Uterus (tissue), 4 donors: ENCODE results near the gene BBC3. TPM values are rescaled to one million over a fixed set of nuclear protein-coding genes. Genes with fewer than 3 reads are reported as not detected.

Source experiments
- DNase-seq, 2 donors: peaks; one replicate each; pipeline ENCODE4 v3.0.0-alpha.2; 2019 to 2020
- H3K27ac ChIP-seq, 2 donors: fragments of 200-600 bp; sonication (generic); 1 replicate in 1 of 2; 2 replicates in 1 of 2; pipeline ENCODE4 v1.5.1; 2016 to 2018
- H3K27me3 ChIP-seq, 2 donors: fragments of 200-600 bp; sonication (generic); one replicate each; pipeline ENCODE4 v1.5.1; 2018 to 2019; ENCODE audit warnings: control low read depth in 1 of 2
- H3K36me3 ChIP-seq, 2 donors: fragments of 200-600 bp; sonication (generic); one replicate each; pipeline ENCODE4 v1.5.1; 2019; ENCODE audit warnings: control low read depth in 1 of 2
- H3K4me1 ChIP-seq, 2 donors: fragments of 200-600 bp; sonication (generic); one replicate each; pipeline ENCODE4 v1.5.1; 2018 to 2019; ENCODE audit warnings: control low read depth in 1 of 2
- H3K4me3 ChIP-seq, 2 donors: fragments of 200-600 bp; sonication (generic); 1 replicate in 1 of 2; 2 replicates in 1 of 2; pipeline ENCODE4 v1.5.1; 2018 to 2019; ENCODE audit warnings: mild to moderate bottlenecking in 1 of 2
- H3K9me3 ChIP-seq, 2 donors: fragments of 200-600 bp; sonication (generic); one replicate each; pipeline ENCODE4 v1.5.1; 2019; ENCODE audit warnings: control low read depth in 1 of 2
- POLR2A ChIP-seq, 2 donors: fragments of 450-650 bp; IDR thresholded peaks; one replicate each; pipeline ENCODE4 v1.6.1; 2016; ENCODE audit warnings: antibody characterized with exemption in 2 of 2, mild to moderate bottlenecking in 1 of 2, moderate library complexity in 1 of 2
- intact Hi-C: fragments of 100-400 bp; cut with DNase I; formaldehyde crosslinking; loops from one replicate; pipeline ENCODE4 v1.15.1; 2023; ENCODE audit warnings: low total_unique reads
- total RNA-seq, 4 donors: library from RNA; depleted of rRNA in 3 of 4; stranded (reverse); fragments of >200 nt in 3 of 4; gene quantifications; one replicate each; pipeline versions ENCODE4 v1.1.0 to v1.2.4, GENCODE V29; 2014 to 2023
- TF ChIP-seq, protein P1 (sequence below), 4 experiments: fragments of 200-600 bp in 2 of 4; fragments of 450-650 bp in 2 of 4; sonication (generic) in 2 of 4; IDR thresholded peaks; one replicate each; pipeline ENCODE4 v1.5.1; 2016 to 2019; ENCODE audit warnings: antibody characterized with exemption in 4 of 4, mild to moderate bottlenecking in 2 of 4, moderate library complexity in 1 of 4
- donor health status: DM: yes; HTN: yes; CAD: no.

Gene BBC3
- total RNA-seq, 4 donors from 2014 or later, result 3.2 to 11.1 (median 4.8) TPM

DNA sequence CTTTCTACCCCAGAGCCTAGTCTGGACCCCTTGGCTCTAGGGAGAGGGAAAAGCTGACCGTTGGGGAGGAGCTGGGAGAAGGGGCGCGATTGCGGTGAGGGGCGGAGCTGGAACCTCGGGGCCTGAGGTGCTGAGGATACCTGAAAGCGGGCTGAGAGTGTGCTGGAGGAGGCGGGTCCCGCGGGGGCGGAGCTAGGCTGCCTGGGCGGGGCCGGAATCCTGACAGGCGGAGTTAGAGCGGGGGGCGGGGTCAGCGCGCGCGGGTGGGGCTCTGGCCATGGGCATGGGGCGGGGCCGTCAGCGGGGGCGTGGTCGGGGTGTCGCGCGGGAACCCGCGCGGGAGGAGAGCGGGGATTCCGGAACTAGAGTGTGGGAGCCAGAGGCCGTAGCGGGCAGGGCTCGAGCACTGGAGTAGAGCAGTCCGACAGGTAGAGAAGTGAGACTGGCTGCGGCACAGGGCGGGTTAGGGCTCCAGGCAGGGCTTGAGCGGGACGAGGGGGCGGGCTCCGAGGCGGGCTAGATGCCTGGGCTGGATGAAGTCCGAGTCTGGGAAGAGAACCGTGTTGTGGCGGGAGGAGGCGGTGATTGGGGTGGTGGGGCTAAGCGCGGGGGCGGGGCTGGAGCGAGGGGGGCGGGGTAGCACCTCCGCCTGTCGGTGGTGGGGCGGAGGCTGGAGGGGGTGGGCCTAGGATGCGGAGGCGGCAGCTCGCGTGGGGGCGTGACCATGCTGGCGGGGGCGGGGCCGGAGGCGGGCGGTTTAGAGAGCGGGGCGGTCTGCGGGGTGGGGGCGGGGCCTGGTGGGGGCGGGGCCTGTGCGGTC is 43.3 kb upstream of the BBC3 start, which contains the start of gene INAFM1:
TSS of gene INAFM1 (plus strand) at position 815 of the 820 bp plus-strand sequence. CDS start 35 bp downstream, outside the sequence.
- peak; percentile 46 to 48 for TF ChIP-seq POLR2A (IDR thresholded peaks at IDR 0.05)
- TF ChIP-seq, protein P1, sequence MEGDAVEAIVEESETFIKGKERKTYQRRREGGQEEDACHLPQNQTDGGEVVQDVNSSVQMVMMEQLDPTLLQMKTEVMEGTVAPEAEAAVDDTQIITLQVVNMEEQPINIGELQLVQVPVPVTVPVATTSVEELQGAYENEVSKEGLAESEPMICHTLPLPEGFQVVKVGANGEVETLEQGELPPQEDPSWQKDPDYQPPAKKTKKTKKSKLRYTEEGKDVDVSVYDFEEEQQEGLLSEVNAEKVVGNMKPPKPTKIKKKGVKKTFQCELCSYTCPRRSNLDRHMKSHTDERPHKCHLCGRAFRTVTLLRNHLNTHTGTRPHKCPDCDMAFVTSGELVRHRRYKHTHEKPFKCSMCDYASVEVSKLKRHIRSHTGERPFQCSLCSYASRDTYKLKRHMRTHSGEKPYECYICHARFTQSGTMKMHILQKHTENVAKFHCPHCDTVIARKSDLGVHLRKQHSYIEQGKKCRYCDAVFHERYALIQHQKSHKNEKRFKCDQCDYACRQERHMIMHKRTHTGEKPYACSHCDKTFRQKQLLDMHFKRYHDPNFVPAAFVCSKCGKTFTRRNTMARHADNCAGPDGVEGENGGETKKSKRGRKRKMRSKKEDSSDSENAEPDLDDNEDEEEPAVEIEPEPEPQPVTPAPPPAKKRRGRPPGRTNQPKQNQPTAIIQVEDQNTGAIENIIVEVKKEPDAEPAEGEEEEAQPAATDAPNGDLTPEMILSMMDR (IDR thresholded peaks at IDR 0.05), result no peak
- no peaks in the 10 kb centered on the region for H3K9me3 ChIP-seq
- intact Hi-C loops, result no loop called here

DNA sequence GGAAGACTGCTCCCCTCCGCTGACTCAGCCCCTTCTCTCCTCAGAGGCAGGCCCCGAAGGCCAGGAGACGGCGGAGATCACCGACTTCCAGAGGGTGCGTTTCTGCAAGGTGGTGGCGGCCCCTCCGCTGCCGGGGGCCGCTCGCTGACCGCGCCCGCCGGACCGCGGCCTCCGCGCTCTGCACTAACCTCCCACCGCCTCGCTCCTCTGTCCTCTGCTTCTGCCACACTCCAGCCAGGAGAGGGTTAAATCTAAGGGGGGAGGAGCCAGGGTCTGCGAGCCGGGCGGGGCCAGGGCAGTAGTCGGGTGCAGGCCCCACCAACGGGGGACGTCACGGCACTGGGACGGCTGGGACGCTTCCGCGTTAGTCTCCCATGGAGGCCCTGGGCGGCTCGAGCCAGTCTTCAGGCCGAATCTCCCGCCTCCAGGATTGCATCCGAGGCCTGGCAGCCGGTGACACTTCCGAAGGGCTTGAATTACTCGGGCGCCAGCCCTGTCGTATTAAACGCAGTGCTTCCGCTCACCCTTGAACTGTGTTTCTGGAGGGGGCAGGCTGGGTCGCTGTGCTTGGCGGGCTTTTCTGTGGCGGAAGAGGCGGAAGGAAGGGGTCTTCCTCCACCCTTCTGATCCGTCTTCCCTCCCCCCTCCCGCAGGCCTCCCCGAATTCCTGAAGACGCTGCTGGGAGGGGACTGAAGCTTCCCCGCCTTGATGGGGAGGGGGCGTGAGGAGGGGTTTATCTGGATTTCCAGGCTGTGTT is 42.5 kb upstream of the BBC3 start:
- Histone ChIP-seq H3K27ac (peak overlapping the region; percentile 94 to 98), H3K4me1 (peaks cover 3 to 16% of the 10 kb centered on the region in 2 donors), H3K4me3 (peak overlapping the region; percentile 54 to 63), H3K9me3 (no peaks in the 10 kb centered on the region), H3K36me3 (no peaks in the 10 kb centered on the region), H3K27me3 (no peaks in the 10 kb centered on the region)
- TF ChIP-seq POLR2A (IDR thresholded peaks at IDR 0.05), result peak; percentile 77 to 82
- TF ChIP-seq, protein P1 (IDR thresholded peaks at IDR 0.05), result peak in 1 of 4 experiments; percentile 14
- intact Hi-C loops, result no loop called here
- peak; percentile 92 to 93 for DNase-seq

More for the DNA sequence above, 43.3 kb upstream of the BBC3 start, which contains the start of gene INAFM1:
- Histone ChIP-seq H3K27ac (peak within 1 kb of the TSS; percentile 94 to 98), H3K27me3 (no peaks in the 10 kb centered on the region), H3K4me1 (peaks cover 3 to 16% of the 10 kb centered on the region in 2 donors), H3K36me3 (no peaks in the 10 kb centered on the region), H3K4me3 (peak within 1 kb of the TSS; percentile 54 to 63)
- peak; percentile 98 for DNase-seq

DNA sequence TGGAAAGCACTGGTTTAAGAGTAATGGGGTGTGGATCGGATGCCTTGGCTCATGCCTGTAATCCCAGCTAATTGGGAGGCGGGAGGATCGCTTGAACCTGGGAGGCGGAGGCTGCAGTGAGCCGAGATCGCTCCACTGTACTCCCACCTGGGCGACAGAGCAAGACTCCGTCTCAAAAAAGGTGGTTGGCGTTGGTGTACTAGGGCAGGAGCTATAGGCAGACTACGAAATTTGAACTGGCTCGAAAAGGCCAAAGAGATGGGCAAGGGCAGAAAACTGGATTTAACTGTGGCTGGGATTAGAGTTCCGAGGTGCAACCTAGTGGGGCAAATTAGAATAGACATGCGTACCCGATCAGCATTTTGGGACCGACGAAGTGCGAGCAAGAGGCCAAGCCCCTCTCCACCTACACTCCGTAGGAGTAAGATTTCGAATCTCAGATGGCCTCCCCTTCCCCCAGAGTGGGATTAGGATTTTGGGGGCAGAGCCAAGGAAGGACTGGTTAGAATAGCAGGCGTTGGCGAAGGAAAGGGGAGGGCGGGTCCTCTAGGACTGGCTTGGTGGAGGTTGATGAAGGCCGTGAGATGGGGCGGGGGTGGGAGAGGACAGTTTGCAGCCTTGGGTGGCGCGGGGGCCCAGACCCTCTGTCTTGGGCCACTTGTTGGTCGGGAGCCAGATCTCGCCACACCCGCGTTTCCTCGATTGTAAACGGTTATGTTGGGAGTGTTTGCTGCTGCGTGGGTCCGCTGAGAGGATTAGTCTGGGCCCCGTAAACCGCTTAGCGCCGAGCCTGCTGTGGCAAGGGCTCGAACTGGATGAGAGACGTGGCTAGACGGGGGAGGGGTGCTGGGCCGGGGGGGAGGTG is 41.7 kb upstream of the BBC3 start:
- H3K36me3 ChIP-seq, result no peaks in the 10 kb centered on the region
- intact Hi-C loops, result no loop called here
- TF ChIP-seq, protein P1 (IDR thresholded peaks at IDR 0.05), result peak in 1 of 4 experiments; percentile 16
- no peak for TF ChIP-seq POLR2A (IDR thresholded peaks at IDR 0.05)
- peak overlapping the region; percentile 54 to 63 for H3K4me3 ChIP-seq
- DNase-seq, result peak in 1 of 2 donors; percentile 71
- no peaks in the 10 kb centered on the region for H3K9me3 ChIP-seq
- H3K4me1 ChIP-seq, result peaks cover 3 to 16% of the 10 kb centered on the region in 2 donors
- no peaks in the 10 kb centered on the region for H3K27me3 ChIP-seq
- H3K27ac ChIP-seq, result peak overlapping the region; percentile 94 to 98

DNA sequence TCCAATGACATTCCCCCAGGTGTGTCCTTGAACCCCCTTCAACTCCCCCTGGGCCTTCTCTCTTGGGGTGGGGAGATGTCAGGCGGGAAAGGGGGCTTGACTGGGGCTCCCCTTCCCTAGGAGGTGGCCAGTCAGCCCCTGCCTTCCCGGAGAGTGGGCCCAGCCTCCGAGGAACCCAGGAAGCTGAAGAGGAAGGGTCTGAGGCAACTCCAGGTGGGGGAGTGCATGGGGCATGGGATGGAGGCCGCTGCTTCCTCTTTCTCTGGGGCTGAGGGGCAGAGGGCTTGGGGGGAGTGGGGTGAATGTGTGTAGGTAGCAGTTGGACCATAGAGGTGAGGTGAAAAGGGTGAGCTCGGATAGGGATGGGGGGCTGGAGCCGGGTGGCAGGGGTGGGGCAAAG is 41.0 kb upstream of the BBC3 start:
- no peak for DNase-seq
- Histone ChIP-seq H3K27me3 (no peaks in the 10 kb centered on the region), H3K4me1 (peaks cover 3 to 16% of the 10 kb centered on the region in 2 donors), H3K9me3 (no peaks in the 10 kb centered on the region), H3K4me3 (no peak overlapping the region), H3K27ac (peak overlapping the region; percentile 94 to 98), H3K36me3 (no peaks in the 10 kb centered on the region)
- intact Hi-C loops, result no loop called here
- TF ChIP-seq, protein P1 (IDR thresholded peaks at IDR 0.05), result no peak
- no peak for TF ChIP-seq POLR2A (IDR thresholded peaks at IDR 0.05)
